Limb (tissue), 2 donors: ENCODE measurements around the gene CHML.

Experiments used
- DNase-seq, 2 donors: peaks; one replicate each; pipeline ENCODE4 v3.0.0-alpha.2; 2016; ENCODE audit errors: extremely low spot score in 2 of 2

Gene CHML

DNA sequence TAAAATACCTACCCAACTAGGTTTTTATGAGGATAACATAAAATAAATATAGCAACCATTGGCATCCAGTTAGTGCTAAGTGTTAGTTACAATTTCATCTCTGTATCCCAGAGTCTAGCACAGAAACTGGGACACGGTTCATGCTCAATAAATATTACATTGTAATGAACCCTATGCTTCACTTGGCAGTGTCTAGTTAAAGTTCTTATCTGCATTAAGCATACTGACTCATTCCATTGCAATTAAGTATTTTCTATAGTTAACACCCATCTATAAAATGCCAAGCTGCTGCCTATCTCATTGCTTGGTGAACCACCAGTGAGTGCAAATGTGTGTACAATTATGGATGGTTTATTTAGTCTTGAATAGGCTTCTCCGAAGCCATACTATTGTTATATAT, 15.2 kb downstream of the CHML start:
- no peak for DNase-seq

DNA sequence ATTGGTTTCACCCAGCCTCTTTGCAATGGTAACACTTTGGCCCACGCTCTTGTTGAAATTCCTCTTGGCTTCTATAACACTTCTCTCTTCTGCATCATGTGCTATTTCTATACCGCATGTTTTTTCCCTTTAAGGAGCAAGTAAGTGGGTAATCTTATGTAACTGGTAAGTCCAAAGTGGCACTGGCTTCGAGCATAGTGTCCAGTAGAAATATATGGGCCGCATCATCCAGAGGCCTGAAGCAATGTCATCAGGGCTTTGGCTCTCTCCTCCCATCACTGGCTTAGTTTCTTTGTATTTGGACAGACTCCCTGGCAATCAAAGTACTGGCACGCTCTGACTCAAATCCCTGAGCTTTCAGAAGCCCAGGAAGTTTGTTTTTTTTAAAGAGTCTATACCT, 17.5 kb downstream of the CHML start:
- DNase-seq: no peak

DNA sequence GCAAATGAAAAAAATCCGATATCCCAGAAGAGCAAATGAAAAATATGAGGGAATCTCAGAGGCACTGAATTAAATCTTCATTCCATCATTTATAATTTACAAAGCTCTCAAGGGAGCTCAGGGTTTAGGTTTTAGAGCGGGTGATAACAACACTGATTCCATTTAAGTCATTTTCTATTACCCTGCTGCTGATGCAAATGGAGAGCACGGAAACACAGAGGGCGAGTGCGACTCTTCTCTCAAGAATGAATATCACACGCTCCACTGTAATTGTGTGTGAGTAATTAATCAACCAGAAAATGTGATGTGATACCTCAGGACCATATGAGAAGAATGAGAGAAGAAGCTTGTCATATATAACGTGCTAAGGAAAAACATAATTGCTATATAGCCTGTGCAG, 22.7 kb downstream of the CHML start:
- no peak for DNase-seq

DNA sequence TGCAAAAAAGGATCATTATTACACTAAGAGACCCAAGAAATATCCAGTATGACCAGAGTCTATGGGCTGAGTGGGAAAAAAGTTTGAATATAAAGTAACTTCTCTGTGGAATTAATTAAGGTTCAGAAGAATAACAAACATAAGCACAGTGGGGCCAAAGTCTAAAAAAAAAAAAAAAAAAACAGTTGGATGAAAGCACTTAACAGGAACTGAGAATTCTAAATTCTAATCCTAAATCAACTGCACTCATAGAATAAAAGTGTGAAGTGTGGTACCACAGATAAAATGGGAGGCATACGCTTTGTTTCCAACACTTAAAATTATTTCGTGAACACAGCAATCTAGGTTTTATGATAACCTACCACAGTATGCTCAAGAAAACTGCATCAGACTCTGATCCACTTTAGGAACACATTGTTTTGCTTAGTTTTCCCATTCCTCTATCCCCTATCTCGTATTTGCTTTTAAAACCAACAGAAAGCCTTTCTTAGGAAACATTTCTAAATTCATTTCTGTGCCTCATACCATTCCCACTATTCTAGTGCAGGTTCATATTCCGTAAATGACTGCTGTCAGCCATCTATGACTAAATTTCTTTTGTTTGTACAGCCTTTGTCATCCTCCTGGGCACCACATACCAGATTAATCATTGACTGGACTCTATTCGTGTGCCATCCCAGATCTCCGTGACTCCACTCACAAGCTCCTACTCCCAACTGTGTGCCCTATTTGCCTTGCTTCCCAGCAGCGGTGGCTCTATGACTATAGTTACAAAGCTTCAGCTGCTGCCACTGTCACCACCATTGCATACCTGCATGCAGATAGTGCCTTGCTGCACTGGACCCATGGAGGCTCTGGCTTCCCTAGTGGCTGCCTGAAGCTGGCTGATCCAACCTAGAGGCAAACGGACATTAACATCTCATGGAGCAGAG, 24.9 kb downstream of the CHML start:
- DNase-seq: no peak

DNA sequence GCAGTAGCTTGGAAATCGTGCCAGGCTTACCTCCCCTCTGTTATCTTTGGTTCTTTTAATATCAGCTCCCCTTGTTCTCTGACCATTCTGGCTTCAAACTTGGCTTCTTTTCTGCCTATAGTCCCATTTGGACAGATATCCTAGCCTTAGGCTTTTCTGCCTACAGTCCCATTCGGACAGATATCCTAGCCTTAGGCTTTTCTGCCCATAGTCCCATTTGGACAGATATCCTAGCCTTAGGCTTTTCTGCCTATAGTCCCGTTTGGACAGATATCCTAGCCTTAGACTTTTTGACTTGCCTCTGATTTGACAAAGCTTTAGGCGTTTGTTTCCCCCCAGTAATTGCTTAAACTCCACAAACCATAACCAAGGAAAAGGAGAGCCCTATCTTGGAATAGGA, 25.6 kb downstream of the CHML start:
- no peak for DNase-seq

DNA sequence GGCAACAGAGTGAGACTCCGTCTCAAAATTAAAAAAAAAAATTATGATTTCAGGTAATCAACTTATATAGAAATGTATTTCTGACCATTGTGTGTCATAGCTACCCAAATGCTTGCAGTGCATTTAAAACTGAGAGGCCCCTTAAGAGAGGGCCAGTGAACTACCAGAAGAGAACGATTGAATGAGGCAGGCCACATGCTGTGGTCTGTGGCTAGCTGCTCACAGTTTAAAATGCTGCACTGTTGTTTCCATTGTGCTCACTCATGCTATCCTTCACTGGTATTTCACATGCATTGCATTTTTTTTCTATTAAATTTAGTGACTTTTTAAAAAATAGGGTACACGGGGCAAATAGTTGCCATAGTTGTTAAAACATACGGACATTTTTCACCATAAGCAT, 26.0 kb downstream of the CHML start:
- DNase-seq: no peak

DNA sequence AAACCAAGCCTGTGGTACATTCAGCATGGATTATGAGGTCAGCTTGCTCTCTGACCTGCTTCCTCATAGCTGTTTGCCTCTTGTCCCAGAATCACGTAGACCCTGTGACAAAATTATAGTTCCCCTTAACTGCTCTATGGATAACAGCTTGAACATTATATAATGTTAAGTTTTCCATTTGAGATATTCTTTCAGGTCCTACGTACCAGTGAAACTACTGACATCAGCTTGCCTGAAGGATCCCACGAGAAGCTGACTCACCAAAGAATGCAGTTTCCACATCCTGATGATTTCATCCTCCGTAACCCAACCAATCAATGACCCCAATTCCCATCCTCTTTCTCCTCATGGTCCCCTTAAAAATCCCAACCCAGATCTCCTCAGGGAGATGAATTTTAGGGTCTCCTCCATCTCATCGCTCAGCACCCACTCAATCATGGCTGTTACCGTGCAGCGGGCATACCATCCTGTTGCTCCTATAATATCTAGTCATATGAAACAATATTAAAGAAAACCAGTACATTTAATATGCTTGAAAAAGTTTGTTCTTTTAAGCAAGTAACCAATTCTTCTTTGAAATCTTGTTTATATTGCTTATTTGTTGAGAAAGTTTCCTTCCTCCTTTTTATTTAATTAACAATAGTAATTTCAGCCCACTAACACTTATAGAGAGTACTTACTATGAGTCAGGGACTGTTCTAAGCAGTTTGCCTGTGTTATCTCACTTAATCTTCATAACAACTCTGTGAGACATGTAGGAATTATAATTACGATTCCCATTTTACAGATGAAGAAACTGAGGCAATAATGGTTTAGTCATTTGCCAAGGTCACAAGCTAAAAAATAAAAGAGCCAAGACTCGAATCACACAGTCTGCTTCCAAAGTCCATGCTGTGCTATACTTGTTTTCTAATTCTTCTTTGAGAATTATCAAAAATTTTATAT, 27.4 kb downstream of the CHML start:
- DNase-seq: no peak

DNA sequence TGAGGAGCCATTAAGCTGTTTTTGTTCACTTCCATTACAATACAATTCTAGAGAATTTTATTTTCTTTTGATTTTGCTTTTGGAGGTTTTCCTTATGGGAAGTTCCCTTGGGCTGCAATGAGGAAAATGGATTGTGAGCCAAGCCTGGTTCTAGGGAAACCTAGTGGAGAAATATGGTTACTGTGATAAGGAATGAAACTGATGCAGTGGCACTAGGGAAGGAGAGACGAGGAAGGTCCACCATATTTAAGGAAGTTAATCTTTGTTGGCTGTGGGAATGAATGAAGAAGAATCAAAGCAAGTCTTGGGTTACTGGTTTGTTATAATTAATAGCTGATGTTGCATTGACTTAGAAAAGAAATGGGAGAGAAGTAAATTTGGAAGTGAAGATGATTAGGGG, 28.4 kb downstream of the CHML start:
- no peak for DNase-seq

DNA sequence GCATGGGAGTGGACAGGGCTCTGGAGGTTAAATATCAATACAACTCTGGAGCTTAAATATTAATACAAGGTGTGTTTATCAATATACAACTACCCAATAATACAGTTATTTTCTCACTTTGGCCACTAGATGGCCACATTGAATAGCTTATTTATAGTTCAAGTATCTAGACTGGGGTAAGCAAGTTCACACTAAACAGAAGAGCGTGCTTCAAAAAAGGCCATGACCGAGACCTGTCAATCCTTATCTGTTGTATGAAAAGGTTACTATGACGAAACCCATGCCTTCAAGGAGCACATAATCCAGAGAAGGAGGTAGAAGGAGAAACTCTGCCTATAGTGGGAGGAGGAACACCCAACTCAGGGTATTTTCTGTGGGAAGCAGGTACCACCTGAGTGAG, 29.1 kb downstream of the CHML start:
- DNase-seq: peak in 1 of 2 donors; percentile 76

DNA sequence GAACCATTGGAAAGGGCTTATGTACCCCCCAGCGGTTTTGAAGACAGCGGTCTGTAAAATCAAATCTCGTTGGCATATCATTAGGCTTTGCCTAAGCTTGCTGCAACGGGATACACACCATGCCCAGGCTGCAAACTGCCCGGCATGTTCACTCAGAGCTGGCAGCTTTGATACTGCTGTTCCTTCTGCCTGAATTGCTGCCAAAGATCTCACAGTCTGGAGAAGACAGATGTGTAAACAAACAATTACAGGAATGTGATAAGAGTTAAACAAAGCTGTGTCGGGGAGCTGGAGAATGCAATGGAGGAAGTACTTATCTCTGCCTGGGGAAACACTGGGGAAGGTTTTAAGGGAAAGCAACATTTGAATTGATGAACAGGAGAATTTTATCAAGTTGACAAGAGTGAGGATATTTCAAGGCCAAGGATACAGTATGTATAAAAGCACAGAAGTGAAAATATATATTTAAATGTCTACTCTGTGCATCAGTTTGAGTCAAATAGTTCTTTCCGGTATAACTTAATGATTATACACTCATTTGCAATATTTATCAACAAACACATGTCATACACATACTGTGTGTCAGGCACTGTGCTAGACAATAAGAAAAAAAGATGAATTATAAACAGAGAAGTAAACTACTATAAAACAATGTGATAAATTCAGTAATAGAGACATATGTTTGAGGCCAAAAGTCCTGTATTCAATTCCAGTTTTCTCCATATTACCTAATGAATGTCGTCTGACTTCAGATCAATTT, 29.9 kb downstream of the CHML start:
- DNase-seq: no peak

DNA sequence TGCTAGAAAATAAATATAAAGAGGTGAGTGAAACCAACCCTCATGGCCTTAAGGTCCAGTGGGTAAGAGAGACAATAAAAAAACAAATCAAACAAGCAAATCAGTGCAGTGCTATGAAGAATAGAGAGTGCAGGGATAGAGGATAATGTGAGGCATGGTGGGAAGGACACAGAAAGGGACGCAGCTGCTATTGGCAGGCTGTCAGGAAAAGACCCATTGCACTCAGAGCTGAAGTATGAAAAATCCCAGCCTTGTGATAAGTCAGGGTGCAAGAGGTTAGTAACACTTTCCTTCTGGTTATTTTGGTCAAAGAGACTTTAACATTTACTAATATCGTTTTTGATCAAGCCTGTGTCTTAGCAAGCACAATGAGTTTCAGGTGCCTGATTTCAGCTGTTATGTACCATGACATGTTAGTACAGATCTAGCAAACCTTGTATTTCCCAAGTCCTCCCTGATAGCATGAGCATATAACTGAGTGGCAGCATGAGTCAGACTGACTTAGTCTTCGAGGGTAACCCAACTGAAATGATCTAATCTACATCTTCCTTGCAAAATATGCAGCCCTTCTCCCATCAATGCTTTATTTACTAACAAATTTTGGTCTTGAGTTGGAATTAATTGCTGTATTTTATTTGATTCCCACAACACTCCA, 31.7 kb downstream of the CHML start:
- DNase-seq: no peak

DNA sequence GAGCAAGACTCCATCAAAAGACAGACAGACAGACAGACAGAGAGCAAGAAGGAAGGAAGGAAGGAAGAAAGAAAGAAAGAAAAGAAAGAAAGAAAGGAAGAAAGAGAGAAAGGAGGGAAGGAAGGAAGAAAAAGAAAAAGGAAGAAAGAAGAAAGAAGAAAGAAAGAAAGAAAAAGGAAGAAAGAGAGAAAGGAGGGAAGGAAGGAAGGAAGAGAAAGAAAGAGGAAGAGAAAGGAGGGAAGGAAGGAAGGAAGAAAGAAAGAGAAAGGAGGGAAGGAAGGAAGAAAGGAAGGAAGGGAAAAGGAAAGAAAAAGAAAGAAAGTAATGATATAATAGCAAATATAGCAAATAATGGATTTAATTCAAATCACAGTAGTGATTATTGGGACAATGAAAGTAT, 32.7 kb downstream of the CHML start:
- DNase-seq: no peak

DNA sequence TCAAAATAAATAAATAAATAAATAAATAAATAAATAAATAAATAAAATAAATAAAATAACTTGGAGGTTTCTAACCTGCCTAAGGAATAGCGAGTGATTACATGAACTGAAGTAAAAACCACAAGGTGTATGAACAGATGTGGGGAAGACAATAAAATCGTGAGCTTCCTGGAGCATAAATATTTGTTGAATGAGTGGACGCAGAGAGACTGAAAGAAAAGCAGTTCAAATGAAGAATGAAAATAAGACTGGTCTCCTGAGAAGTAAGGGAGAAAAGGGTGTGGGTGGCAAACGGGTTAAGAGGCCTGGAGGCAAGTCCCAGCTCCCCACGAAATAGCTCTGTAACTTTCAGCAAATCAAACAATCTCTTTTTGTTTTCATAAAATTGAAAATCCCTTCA, 33.6 kb downstream of the CHML start:
- no peak for DNase-seq

DNA sequence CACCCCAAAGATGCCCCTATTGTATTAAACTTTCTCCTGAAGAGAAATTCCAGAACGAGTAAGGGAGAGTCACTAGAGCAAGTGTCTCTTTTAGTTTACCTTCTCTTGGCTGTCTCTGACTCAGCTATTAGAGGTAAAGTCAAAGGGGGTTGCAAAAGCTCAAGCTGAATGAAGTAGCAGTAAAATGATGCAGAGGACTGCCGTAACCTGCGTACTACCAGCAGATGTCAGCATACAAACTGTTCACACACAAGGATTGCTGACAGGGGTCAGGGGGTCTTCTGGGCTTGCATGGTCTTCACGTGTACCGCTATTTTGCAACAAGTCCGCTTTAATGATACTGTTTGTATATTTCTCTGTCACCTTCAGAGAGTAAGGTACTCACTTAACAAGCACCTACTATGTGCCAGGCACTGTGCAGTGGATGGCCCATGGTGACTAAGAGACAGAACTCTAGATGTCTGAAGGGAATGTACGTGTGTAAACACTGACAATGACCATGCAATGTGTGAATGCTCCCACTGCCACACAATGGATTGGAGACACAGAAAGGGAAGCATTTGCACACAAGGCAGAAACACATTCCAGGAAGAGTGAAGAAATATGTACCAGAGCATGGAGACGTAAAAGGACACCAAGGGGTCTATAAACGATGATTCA, 34.9 kb downstream of the CHML start:
- DNase-seq: no peak

DNA sequence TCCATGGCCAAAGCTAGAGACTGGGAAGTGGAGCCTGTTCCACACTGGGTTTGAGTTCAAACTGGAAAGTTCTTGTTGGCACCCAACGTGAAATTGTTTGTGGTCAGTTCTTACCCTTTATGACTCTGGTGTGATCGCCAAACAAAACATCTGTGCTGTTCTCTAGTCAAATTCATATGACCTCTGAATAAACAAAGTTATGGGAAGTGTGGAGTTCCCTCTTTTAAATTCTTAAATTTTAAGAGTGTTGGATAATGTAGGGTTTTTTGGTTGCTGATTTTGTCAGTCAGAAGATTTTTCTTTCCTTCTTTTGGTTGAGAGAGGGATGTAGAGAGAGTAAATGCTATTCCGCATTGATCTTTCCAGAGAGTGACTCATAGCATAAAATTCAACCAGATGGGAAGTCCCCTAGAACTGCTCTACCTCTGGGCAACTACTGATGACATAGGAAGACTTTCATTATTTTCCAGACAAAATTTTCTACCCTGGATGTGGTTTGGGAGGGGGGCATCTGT, 36.4 kb downstream of the CHML start:
- DNase-seq: no peak

DNA sequence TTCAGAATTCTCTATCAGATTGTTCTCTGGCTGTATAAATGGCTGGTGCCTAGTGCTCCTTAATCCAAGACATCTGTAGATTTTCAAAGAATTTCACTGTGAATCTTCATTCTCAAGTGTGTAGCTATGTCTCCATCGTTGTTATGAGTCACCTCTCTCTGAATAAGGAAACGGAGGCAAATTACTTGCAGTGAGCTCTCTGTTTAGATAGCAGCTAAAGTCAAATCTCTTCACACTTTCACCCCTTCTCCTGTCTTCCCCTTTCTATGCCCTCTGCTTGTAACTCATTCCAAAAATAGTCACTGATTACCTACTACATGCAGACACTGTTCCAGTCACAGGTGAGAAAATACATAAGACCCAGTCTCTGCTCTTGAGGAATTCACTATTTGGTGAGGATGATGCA, 39.7 kb downstream of the CHML start:
- no peak for DNase-seq

DNA sequence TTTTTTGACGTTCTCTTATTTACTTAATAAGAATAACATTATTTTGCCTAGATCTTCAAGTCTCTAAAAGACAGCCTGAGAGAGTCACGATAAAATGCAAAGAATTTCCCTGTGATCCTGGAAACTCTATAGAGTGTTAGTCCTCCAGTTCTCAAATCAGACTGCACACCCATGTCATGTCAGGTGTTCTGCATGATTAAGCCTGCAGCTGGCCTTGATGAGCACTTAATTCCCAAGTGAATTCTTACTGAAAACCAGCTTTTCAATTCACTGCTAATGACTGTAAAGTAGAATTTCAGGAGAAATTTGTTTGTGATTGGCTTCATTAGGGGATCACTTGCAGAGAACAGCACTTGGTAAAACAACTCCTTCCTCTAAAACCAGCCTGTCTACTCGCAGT, 41.9 kb downstream of the CHML start:
- no peak for DNase-seq

DNA sequence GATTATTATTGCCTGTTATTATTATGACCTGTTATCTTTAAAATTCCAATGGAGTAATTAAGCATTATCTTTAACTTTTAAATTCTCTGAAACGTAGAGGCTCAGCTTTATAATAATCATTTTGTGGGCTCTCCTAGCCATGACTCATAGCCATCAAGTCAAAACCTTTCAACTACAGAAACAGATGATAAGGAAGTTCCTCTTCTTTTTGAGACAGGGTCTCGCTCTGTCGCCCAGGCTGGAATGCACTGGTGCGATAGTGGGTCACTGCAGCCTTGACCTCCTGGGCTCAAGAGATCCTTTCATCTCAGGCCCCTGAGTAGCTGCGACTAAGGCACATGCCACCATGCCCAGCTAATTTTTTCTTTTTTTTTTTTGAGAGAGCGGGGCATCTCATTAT, 43.5 kb downstream of the CHML start:
- no peak for DNase-seq

DNA sequence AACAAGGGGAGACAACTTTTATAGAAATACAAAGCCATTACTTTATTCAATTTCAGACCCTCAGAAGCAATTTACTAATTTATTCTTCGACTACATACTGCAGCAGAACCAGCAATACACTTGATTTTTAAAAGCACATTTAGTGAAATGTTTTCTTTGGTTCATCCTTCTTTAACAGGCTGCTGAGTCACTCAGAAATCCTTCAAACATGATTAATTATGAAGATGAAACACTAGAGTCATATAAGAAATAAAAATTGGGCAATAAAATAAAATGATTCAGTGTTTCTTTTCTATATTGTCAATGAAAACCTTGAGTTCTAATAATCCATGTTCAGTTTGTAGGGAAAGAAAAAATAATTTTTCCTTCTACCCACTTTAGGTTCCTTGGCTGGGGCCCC, 47.0 kb downstream of the CHML start:
- DNase-seq: no peak

DNA sequence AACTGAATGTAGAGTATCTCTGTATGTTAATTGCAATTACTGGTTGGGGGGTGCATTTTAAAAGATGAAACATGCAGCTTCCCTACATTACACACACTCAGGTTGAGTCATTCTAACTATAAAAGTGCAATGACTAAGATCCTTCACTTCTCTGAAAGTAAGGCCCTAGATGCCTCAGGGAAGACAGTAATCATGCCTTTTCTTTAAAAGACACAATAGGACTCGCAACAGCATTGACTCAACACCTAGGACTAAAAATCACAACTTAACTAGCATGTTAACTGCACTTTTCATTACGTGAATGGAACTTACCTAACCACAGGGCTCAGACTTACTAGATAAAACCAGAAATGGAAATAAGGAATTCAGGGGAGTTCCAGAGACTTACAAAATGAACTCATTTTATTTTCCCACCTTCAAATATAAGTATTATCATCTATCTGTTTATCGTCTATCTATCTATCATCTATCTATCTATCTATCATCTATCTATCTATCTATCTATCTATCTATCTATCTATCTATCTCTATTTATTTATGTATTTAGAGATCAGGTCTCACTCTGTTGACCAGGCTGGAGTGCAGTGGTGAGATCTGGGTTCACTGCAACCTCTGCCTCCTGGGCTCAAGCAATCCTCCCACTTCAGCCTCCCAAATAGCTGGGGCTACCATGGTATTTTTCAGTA, 47.8 kb downstream of the CHML start:
- DNase-seq: no peak
